GM19455 (cell line): Measurements from ENCODE around the gene HNRNPUL2.

Experiments
- ATAC-seq: cut with Tn5 transposase; IDR thresholded peaks from one replicate; pipeline ENCODE4 v1.9.1; 2021; ENCODE audit not compliant: unreplicated experiment

The HNRNPUL2 gene

GRCh38 chr11:62727872-62728170 is 564 bp upstream of the HNRNPUL2 start:
- peak; percentile 55 for ATAC-seq

GRCh38 chr11:62726915-62727164 is 417 bp downstream of the HNRNPUL2 start:
- peak; percentile 12 for ATAC-seq

GRCh38 chr11:62726156-62726914 is 922 bp downstream of the HNRNPUL2 start:
- no peak for ATAC-seq

- ATAC-seq = no peak
These were observed 1.6 kb downstream of the HNRNPUL2 start for GRCh38 chr11:62725646-62726045.

- ATAC-seq = no peak
These were observed 3.1 kb downstream of the HNRNPUL2 start for GRCh38 chr11:62724171-62724570.

- ATAC-seq = no peak
These were observed 5.3 kb downstream of the HNRNPUL2 start for GRCh38 chr11:62721994-62722393.

- no peak for ATAC-seq
These were observed 7.8 kb downstream of the HNRNPUL2 start for GRCh38 chr11:62719302-62719978.

GRCh38 chr11:62716816-62717215 is 10.4 kb downstream of the HNRNPUL2 start:
- no peak for ATAC-seq

GRCh38 chr11:62716206-62716605 is 11.1 kb downstream of the HNRNPUL2 start:
- ATAC-seq = no peak

GRCh38 chr11:62715150-62716130 is 11.8 kb downstream of the HNRNPUL2 start:
- no peak for ATAC-seq

- no peak for ATAC-seq
These were observed 13.9 kb downstream of the HNRNPUL2 start for GRCh38 chr11:62713343-62713742.

GRCh38 chr11:62712861-62713260 is 14.4 kb downstream of the HNRNPUL2 start:
- ATAC-seq = no peak

GRCh38 chr11:62712276-62712812 is 14.9 kb downstream of the HNRNPUL2 start:
- no peak for ATAC-seq

GRCh38 chr11:62710001-62710345 is 17.3 kb downstream of the HNRNPUL2 start:
- ATAC-seq = peak; percentile 9

- ATAC-seq = peak; percentile 70
These were observed 17.8 kb downstream of the HNRNPUL2 start for GRCh38 chr11:62709247-62710000.

GRCh38 chr11:62708793-62709192 is 18.5 kb downstream of the HNRNPUL2 start:
- ATAC-seq = no peak

GRCh38 chr11:62708392-62708791 is 18.9 kb downstream of the HNRNPUL2 start:
- ATAC-seq = no peak

GRCh38 chr11:62707277-62707861 is 19.9 kb downstream of the HNRNPUL2 start, which contains the start of the genes BSCL2 and GNG3:
BSCL2 (minus strand) TSS chr11:62707424; CDS start chr11:62707195, 229 bp downstream.
GNG3 (plus strand) TSS chr11:62707676; CDS start chr11:62708296, 620 bp downstream.
- no peak for ATAC-seq

- ATAC-seq = no peak
These were observed 20.4 kb downstream of the HNRNPUL2 start for GRCh38 chr11:62706850-62707247.
